ENCODE results near the gene GJB2. TPM values are rescaled to one million over a fixed set of nuclear protein-coding genes. Genes with fewer than 3 reads are reported as not detected.

Gene GJB2
- total and polyA plus RNA-seq, 2 of the 8 experiments (the other 6 are each of a cell fraction or from before 2014, with no cell fraction given) = 0.20 to 0.21 TPM

DNA sequence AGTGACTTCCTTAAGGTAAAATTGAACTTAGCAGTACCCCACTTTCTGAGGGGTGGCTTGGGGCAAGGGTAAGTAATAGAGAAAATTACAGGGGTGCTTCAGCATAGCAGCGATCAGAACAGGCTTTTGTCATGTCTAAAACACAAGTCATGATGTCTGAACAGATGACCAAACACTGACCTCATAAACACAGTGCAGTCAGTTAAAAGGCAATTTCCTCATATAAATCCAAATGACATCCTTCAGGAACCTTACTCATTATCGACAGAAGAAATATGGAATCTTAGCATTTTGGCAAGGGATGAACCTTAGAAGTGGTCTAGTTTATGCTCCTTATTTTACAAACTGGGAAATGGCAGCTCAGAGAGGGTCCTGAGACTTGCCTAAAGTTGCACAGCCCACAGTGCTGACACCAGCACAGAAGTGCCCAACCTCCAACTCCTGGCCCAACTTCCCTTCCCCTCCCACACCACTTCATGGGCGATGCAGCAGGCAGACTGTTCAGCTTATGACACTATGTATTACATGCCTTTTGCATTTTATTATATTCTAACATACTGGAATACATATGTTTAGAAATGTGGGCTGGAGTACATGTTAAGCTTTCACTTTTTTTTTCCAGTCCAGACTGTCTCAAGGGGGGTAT, 35.5 kb downstream of the GJB2 start:
- no peak overlapping the region for H2AFZ ChIP-seq (ENCODE audit: low read length)
- no peak overlapping the region for H3K14ac ChIP-seq (ENCODE audit: insufficient read length)
- FAIRE-seq (no peak), DNase-seq (ENCODE audit: low read depth in 1 of 2, low spot score in 2 of 2) (no peak)
- CTCF ChIA-PET (ENCODE audit: partially characterized antibody) = interaction anchor here (0.7 to 1.2 kb wide), 3 partner anchors 22 to 84 kb away, joined by 3 read pairs; no protein-coding TSS in a partner anchor
- peaks cover 3% of the 10 kb centered on the region; the same call in 1 of the 2 replicates for H3K23me2 ChIP-seq (ENCODE audit: low read depth, low read length)
- H2BK5ac ChIP-seq (ENCODE audit: low read depth, low read length) = no peak overlapping the region
- H3K4me1 ChIP-seq (replicated peaks in 1 of 4; ENCODE audit: control insufficient read depth in 3 of 4, insufficient read depth in 4 of 4, low read length in 3 of 4) = no peaks in the 10 kb centered on the region
- H3K79me2 ChIP-seq (ENCODE audit: control insufficient read depth in 1 of 2, insufficient read depth in 2 of 2, low read length in 2 of 2) = no peaks in the 10 kb centered on the region
- no peaks in the 10 kb centered on the region for H3K79me1 ChIP-seq (ENCODE audit: low read depth, low read length)
- H3K56ac ChIP-seq (replicated peaks; ENCODE audit: insufficient read length, low read depth, low read length) = no peak overlapping the region
- no peaks in the 10 kb centered on the region for H3K9me3 ChIP-seq (ENCODE audit: insufficient read depth in 2 of 2, low read depth in 1 of 2, low read length in 1 of 2)
- no peak overlapping the region for H4K5ac ChIP-seq (ENCODE audit: insufficient read length, low read depth, low read length)
- H2BK15ac ChIP-seq (ENCODE audit: low read length) = no peak overlapping the region
- H2BK120ac ChIP-seq (replicated peaks; ENCODE audit: low read depth, low read length) = no peak overlapping the region
- H4K8ac ChIP-seq (ENCODE audit: extremely low read depth, insufficient read depth, low read length) = no peak overlapping the region
- peaks cover 0 to 7% (median 0%) of the 10 kb centered on the region in 4 experiments; a peak in 1 of 8 replicates for H3K36me3 ChIP-seq (ENCODE audit: control insufficient read depth in 2 of 4, insufficient read depth in 4 of 4, low read length in 3 of 4)
- no peak overlapping the region for H2BK12ac ChIP-seq (ENCODE audit: low read depth, low read length)
- H3K4me2 ChIP-seq (ENCODE audit: insufficient read depth in 1 of 2, low read depth in 2 of 2, low read length in 2 of 2) = no peak overlapping the region
- WGBS, 2 experiments (ENCODE audit: extremely low coverage in 1 of 2, insufficient coverage in 1 of 2, insufficient read length in 1 of 2, insufficient replicate concordance in 2 of 2, low coverage in 1 of 2, low lambda C conversion rate in 2 of 2, missing lambda C conversion rate in 1 of 2) = 85% methylated on average over 3 of the region's 3 CpGs; no CpG with 5 or more reads in 1 of the 2 experiments
- no peak overlapping the region for H3K18ac ChIP-seq (ENCODE audit: extremely low read depth, low read length)
- no peak overlapping the region for H3K23ac ChIP-seq (ENCODE audit: insufficient read length)
- no peak overlapping the region for H3K4me3 ChIP-seq (ENCODE audit: extremely low read depth in 1 of 4, insufficient read depth in 2 of 4, low read depth in 3 of 4, low read length in 4 of 4)
- no peak overlapping the region for H2AK5ac ChIP-seq (ENCODE audit: low read depth, low read length)
- no peak overlapping the region for H3K9ac ChIP-seq (replicated peaks in 1 of 4; ENCODE audit: extremely low read depth in 1 of 4, low read depth in 3 of 4, low read length in 3 of 4)
- peaks cover 2 to 3% of the 10 kb centered on the region in 2 experiments for H4K20me1 ChIP-seq (replicated peaks in 1 of 2; ENCODE audit: control insufficient read depth in 1 of 2, insufficient read depth in 2 of 2, low read length in 2 of 2)
- peaks cover 23 to 41% (median 34%) of the 10 kb centered on the region in 4 experiments for H3K27me3 ChIP-seq (replicated peaks in 1 of 4; ENCODE audit: control insufficient read depth in 3 of 4, extremely low read depth in 1 of 4, insufficient read depth in 3 of 4, low read length in 3 of 4)
- no peak overlapping the region for H3K4ac ChIP-seq (replicated peaks; ENCODE audit: insufficient read length, low read depth, low read length)
- POLR2A ChIA-PET (ENCODE audit: partially characterized antibody) = no interaction called here
- H4K91ac ChIP-seq (replicated peaks; ENCODE audit: insufficient read length, low read length) = no peak overlapping the region
- H3K27ac ChIP-seq (ENCODE audit: low read depth, low read length) = no peak overlapping the region
- H2BK20ac ChIP-seq (ENCODE audit: low read length) = no peak overlapping the region
- TF ChIP-seq BCL11A (IDR thresholded peaks at IDR 0.05; ENCODE audit: low read depth in 2 of 2, low read length in 2 of 2) (no peak), ASH2L (IDR thresholded peaks at IDR 0.05; ENCODE audit: low read length) (no peak), POU5F1 (IDR thresholded peaks at IDR 0.05; ENCODE audit: low read depth, low read length) (no peak), RXRA (IDR thresholded peaks at IDR 0.05; ENCODE audit: insufficient read depth, low read depth, low read length) (no peak), CBX8 (IDR thresholded peaks at IDR 0.05; ENCODE audit: borderline replicate concordance, low read depth, low read length) (no peak), CHD1 (IDR thresholded peaks at IDR 0.05; ENCODE audit: low read depth, low read length) (no peak), SIRT6 (IDR thresholded peaks at IDR 0.05; ENCODE audit: low read length) (no peak), JUND (IDR thresholded peaks at IDR 0.05; ENCODE audit: low read length) (no peak)
- TF ChIP-seq, protein P1, sequence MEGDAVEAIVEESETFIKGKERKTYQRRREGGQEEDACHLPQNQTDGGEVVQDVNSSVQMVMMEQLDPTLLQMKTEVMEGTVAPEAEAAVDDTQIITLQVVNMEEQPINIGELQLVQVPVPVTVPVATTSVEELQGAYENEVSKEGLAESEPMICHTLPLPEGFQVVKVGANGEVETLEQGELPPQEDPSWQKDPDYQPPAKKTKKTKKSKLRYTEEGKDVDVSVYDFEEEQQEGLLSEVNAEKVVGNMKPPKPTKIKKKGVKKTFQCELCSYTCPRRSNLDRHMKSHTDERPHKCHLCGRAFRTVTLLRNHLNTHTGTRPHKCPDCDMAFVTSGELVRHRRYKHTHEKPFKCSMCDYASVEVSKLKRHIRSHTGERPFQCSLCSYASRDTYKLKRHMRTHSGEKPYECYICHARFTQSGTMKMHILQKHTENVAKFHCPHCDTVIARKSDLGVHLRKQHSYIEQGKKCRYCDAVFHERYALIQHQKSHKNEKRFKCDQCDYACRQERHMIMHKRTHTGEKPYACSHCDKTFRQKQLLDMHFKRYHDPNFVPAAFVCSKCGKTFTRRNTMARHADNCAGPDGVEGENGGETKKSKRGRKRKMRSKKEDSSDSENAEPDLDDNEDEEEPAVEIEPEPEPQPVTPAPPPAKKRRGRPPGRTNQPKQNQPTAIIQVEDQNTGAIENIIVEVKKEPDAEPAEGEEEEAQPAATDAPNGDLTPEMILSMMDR (IDR thresholded peaks at IDR 0.05; ENCODE audit: control extremely low read depth in 1 of 3, insufficient read depth in 1 of 3, low read depth in 1 of 3, low read length in 3 of 3) = no peak
- TF ChIP-seq, protein P2, sequence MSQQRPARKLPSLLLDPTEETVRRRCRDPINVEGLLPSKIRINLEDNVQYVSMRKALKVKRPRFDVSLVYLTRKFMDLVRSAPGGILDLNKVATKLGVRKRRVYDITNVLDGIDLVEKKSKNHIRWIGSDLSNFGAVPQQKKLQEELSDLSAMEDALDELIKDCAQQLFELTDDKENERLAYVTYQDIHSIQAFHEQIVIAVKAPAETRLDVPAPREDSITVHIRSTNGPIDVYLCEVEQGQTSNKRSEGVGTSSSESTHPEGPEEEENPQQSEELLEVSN (IDR thresholded peaks at IDR 0.05) = no peak
